Activated CD8-positive, alpha-beta T cell treated with anti-CD3 and anti-CD28 coated beads, Interleukin-2, amount 10 ng/mL, durations not matched to agents 7 days and 5 days (primary cell): Measurements from ENCODE around the gene C1QL1. TPM values are rescaled to one million over a fixed set of nuclear protein-coding genes. Genes with fewer than 3 reads are reported as not detected.
A peak's percentile ranks its signal among the peaks of the same experiment; 100 is the strongest.

ENCODE experiments used
- ATAC-seq: fragments of 150-1000 bp; cut with Tn5 transposase; one replicate; pipeline ENCODE4 v1.10.0; 2021; ENCODE audit warnings: moderate library complexity
- CTCF ChIA-PET: fragments of 350-600 bp; sonication (Branson Sonifier 250); formaldehyde crosslinking; loops from one replicate; lab custom pipeline; 2021; ENCODE audit warnings: antibody characterized with exemption; lab: Charles Lee
- POLR2A ChIA-PET: fragments of 350-600 bp; sonication (Branson Sonifier 250); formaldehyde crosslinking; loops from one replicate; lab custom pipeline; 2021; ENCODE audit warnings: antibody characterized with exemption; lab: Charles Lee
- DNase-seq: peaks from one replicate; pipeline ENCODE4 v3.0.0-alpha.2; 2020
- H3K27ac Mint-ChIP-seq: one replicate; pipeline ENCODE4 v1.8.0; 2021; ENCODE audit warnings: mild to moderate bottlenecking, mixed read lengths
- H3K27me3 Mint-ChIP-seq: one replicate; pipeline ENCODE4 v1.8.0; 2021; ENCODE audit warnings: low read depth, mixed read lengths
- H3K36me3 Mint-ChIP-seq: one replicate; pipeline ENCODE4 v1.8.0; 2021; ENCODE audit warnings: low read depth, mixed read lengths
- H3K4me1 Mint-ChIP-seq: one replicate; pipeline ENCODE4 v1.8.0; 2021; ENCODE audit warnings: low read depth, mixed read lengths
- H3K4me3 Mint-ChIP-seq: one replicate; pipeline ENCODE4 v1.8.0; 2021; ENCODE audit warnings: mild to moderate bottlenecking, mixed read lengths
- H3K9me3 Mint-ChIP-seq: one replicate; pipeline ENCODE4 v1.8.0; 2022; ENCODE audit warnings: mixed read lengths; ENCODE audit not compliant: insufficient read depth
- total RNA-seq, 2 experiments: library from RNA; stranded (reverse); gene quantifications; one replicate each; pipeline ENCODE4 v1.2.3, GENCODE V29; 2021

Gene C1QL1
- total RNA-seq, 2 experiments from 2014 or later = 0.34 to 0.68 TPM

DNA sequence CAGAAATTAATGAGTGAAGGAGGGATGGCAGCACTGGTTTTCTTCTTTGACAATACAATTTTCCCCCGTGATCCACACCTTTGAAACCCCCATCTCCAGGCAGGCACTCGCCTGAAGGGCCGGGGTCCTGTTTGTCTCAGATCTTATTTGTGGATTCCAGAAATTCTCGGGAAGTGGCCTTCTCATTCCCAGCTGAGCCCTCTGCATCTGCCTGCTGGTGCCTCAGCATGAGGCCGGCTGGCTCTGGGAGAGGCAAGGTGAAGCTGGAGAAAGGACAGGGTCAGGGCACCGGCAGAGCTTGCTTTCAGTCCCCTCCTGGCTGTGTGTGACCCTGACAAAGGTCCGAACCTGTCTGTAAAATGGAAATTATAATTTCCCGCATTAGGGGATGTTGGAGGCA, 35.8 kb upstream of the C1QL1 start:
- DNase-seq = no peak
- peaks cover 8% of the 10 kb centered on the region for H3K27me3 Mint-ChIP-seq
- POLR2A ChIA-PET = no interaction called here
- no peaks in the 10 kb centered on the region for H3K4me1 Mint-ChIP-seq
- CTCF ChIA-PET = no interaction called here
- no peak for ATAC-seq
- H3K4me3 Mint-ChIP-seq = no peak overlapping the region
- H3K36me3 Mint-ChIP-seq = no peaks in the 10 kb centered on the region
- H3K9me3 Mint-ChIP-seq = no peaks in the 10 kb centered on the region
- no peak overlapping the region for H3K27ac Mint-ChIP-seq

GRCh38 chr17:45001310-45001709, 33.2 kb upstream of the C1QL1 start:
- Mint-ChIP-seq H3K27me3 (peaks cover 15% of the 10 kb centered on the region), H3K4me3 (no peak overlapping the region), H3K4me1 (no peaks in the 10 kb centered on the region), H3K36me3 (no peaks in the 10 kb centered on the region), H3K9me3 (no peaks in the 10 kb centered on the region), H3K27ac (no peak overlapping the region)
- ChIA-PET CTCF (no interaction called here), POLR2A (no interaction called here)
- DNase-seq (no peak), ATAC-seq (no peak)

GRCh38 chr17:44999433-44999832, 31.3 kb upstream of the C1QL1 start:
- CTCF ChIA-PET = interaction anchor here (5.7 kb wide), 1 partner anchor 21 kb away, joined by 24 read pairs; no protein-coding TSS in a partner anchor

GRCh38 chr17:44998646-44999045, 30.5 kb upstream of the C1QL1 start:
- Mint-ChIP-seq H3K4me3 (no peak overlapping the region), H3K36me3 (no peaks in the 10 kb centered on the region), H3K27ac (no peak overlapping the region), H3K27me3 (peaks cover 18% of the 10 kb centered on the region), H3K4me1 (no peaks in the 10 kb centered on the region), H3K9me3 (no peaks in the 10 kb centered on the region)
- ChIA-PET CTCF (interaction anchor here (5.7 kb wide), 1 partner anchor 22 kb away, joined by 24 read pairs; no protein-coding TSS in a partner anchor), POLR2A (interaction anchor here (0.6 kb wide), 1 partner anchor 11 kb away, joined by 3 read pairs; no protein-coding TSS in a partner anchor)
- DNase-seq (no peak), ATAC-seq (no peak)

More at GRCh38 chr17:44999433-44999832, 31.3 kb upstream of the C1QL1 start:
- H3K4me3 Mint-ChIP-seq = no peak overlapping the region
- POLR2A ChIA-PET = no interaction called here
- no peaks in the 10 kb centered on the region for H3K9me3 Mint-ChIP-seq
- no peaks in the 10 kb centered on the region for H3K4me1 Mint-ChIP-seq
- no peak overlapping the region for H3K27ac Mint-ChIP-seq
- DNase-seq (no peak), ATAC-seq (no peak)
- no peaks in the 10 kb centered on the region for H3K36me3 Mint-ChIP-seq
- H3K27me3 Mint-ChIP-seq = peaks cover 17% of the 10 kb centered on the region

GRCh38 chr17:44997733-44998520, 29.8 kb upstream of the C1QL1 start:
- Mint-ChIP-seq H3K4me1 (no peaks in the 10 kb centered on the region), H3K36me3 (no peaks in the 10 kb centered on the region), H3K4me3 (no peak overlapping the region), H3K9me3 (no peaks in the 10 kb centered on the region), H3K27ac (no peak overlapping the region), H3K27me3 (peaks cover 18% of the 10 kb centered on the region)
- no peak for DNase-seq
- POLR2A ChIA-PET = no interaction called here
- CTCF ChIA-PET = interaction anchor here (5.7 kb wide), 1 partner anchor 23 kb away, joined by 24 read pairs; no protein-coding TSS in a partner anchor
- ATAC-seq = no peak

- Mint-ChIP-seq H3K27me3 (peaks cover 20% of the 10 kb centered on the region), H3K36me3 (no peaks in the 10 kb centered on the region), H3K9me3 (no peaks in the 10 kb centered on the region), H3K27ac (no peak overlapping the region), H3K4me3 (no peak overlapping the region), H3K4me1 (no peaks in the 10 kb centered on the region)
- no peak for ATAC-seq
- DNase-seq = no peak
- ChIA-PET CTCF (interaction anchor here (5.7 kb wide), 1 partner anchor 25 kb away, joined by 24 read pairs; no protein-coding TSS in a partner anchor), POLR2A (no interaction called here)
Observed at GRCh38 chr17:44996304-44996703, 28.2 kb upstream of the C1QL1 start.

- H3K4me1 Mint-ChIP-seq = no peaks in the 10 kb centered on the region
- ATAC-seq (no peak), DNase-seq (no peak)
- H3K27ac Mint-ChIP-seq = no peak overlapping the region
- H3K27me3 Mint-ChIP-seq = peaks cover 20% of the 10 kb centered on the region
- no peaks in the 10 kb centered on the region for H3K36me3 Mint-ChIP-seq
- H3K4me3 Mint-ChIP-seq = no peak overlapping the region
- ChIA-PET POLR2A (no interaction called here), CTCF (interaction anchor here (5.7 kb wide), 1 partner anchor 25 kb away, joined by 24 read pairs; no protein-coding TSS in a partner anchor)
- H3K9me3 Mint-ChIP-seq = no peaks in the 10 kb centered on the region
Observed at GRCh38 chr17:44995436-44996001, 27.4 kb upstream of the C1QL1 start.

- no peak overlapping the region for H3K27ac Mint-ChIP-seq
- ChIA-PET POLR2A (interaction anchor here (0.6 kb wide), 1 partner anchor 284 kb away, joined by 3 read pairs; the partner anchor contains the start of gene DBF4B), CTCF (interaction anchor here (1.1 kb wide), 1 partner anchor 113 kb away, joined by 5 read pairs; no protein-coding TSS in a partner anchor)
- no peak for DNase-seq
- H3K36me3 Mint-ChIP-seq = no peaks in the 10 kb centered on the region
- no peak overlapping the region for H3K4me3 Mint-ChIP-seq
- H3K9me3 Mint-ChIP-seq = no peaks in the 10 kb centered on the region
- H3K27me3 Mint-ChIP-seq = peaks cover 32% of the 10 kb centered on the region
- peaks cover 3% of the 10 kb centered on the region for H3K4me1 Mint-ChIP-seq
- peak; percentile 40 for ATAC-seq
Observed at GRCh38 chr17:44992242-44992939, 24.3 kb upstream of the C1QL1 start.

DNA sequence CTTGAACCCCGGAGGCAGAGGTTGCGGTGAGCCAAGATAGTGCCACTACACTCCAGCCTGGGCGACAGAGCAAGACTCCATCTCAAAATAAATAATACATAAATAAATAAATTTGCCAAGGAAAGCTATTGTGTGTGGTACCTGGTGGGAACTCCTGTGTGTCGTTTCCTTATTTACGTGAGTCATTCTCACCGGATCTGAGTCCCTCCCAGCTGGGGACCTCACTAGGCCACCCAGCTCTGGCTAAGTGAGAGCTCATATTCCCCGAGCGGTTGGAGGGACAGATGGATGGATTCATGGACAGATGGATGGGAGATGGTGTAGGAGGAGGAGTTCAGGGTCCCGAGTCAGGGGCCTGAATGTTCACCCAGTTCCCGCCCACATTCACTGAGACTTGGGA, 22.9 kb upstream of the C1QL1 start:
- DNase-seq (no peak), ATAC-seq (no peak)
- ChIA-PET CTCF (interaction anchor here (1.1 kb wide), 2 partner anchors 112 to 193 kb away, joined by 3 to 5 read pairs; no protein-coding TSS in a partner anchor), POLR2A (no interaction called here)
- Mint-ChIP-seq H3K27ac (no peak overlapping the region), H3K9me3 (no peaks in the 10 kb centered on the region), H3K36me3 (no peaks in the 10 kb centered on the region), H3K27me3 (peaks cover 35% of the 10 kb centered on the region), H3K4me3 (no peak overlapping the region), H3K4me1 (peaks cover 6% of the 10 kb centered on the region)

GRCh38 chr17:44989552-44990138, 21.5 kb upstream of the C1QL1 start:
- Mint-ChIP-seq H3K27ac (no peak overlapping the region), H3K9me3 (no peaks in the 10 kb centered on the region), H3K4me1 (peaks cover 6% of the 10 kb centered on the region), H3K36me3 (no peaks in the 10 kb centered on the region), H3K27me3 (peaks cover 41% of the 10 kb centered on the region), H3K4me3 (no peak overlapping the region)
- CTCF ChIA-PET = no interaction called here
- ATAC-seq = no peak
- no peak for DNase-seq
- POLR2A ChIA-PET = no interaction called here
